WTC11 (cell line): ENCODE data around the gene ZNF341. TPM values are rescaled to one million over a fixed set of nuclear protein-coding genes. Genes with fewer than 3 reads are reported as not detected.
A peak's percentile ranks its signal among the peaks of the same experiment; 100 is the strongest.

Source experiments
- ATAC-seq: fragments of 200-7000 bp; cut with Tn5 transposase; 2 replicates; pipeline ENCODE4 v1.10.0; 2021; ENCODE audit warnings: mild to moderate bottlenecking, moderate library complexity
- CTCF ChIA-PET: fragments of 300-600 bp; sonication (Branson Sonifier 250); formaldehyde crosslinking; loops from one replicate; lab custom pipeline; 2021; ENCODE audit warnings: antibody characterized with exemption; lab: Charles Lee
- POLR2A ChIA-PET: fragments of 350-600 bp; sonication (Branson Sonifier 250); formaldehyde crosslinking; loops from one replicate; lab custom pipeline; 2021; ENCODE audit warnings: antibody characterized with exemption; lab: Charles Lee
- DNase-seq: peaks from one replicate; pipeline ENCODE4 v3.0.0; 2021; ENCODE audit warnings: low spot score
- H3K27ac Mint-ChIP-seq: 2 replicates; pipeline ENCODE4 v1.8.0; 2021; ENCODE audit warnings: mixed read lengths
- H3K27me3 Mint-ChIP-seq: 2 replicates; pipeline ENCODE4 v1.8.0; 2021; ENCODE audit warnings: low read depth, mild to moderate bottlenecking, moderate library complexity, mixed read lengths
- H3K36me3 Mint-ChIP-seq: 2 replicates; pipeline ENCODE4 v1.8.0; 2021; ENCODE audit warnings: mixed read lengths
- H3K4me1 Mint-ChIP-seq: 2 replicates; pipeline ENCODE4 v1.8.0; 2022; ENCODE audit warnings: mixed read lengths
- H3K4me3 Mint-ChIP-seq: 2 replicates; pipeline ENCODE4 v1.8.0; 2021; ENCODE audit warnings: mild to moderate bottlenecking, moderate library complexity, mixed read lengths
- H3K9me3 Mint-ChIP-seq: 2 replicates; pipeline ENCODE4 v1.8.0; 2021; ENCODE audit warnings: mixed read lengths
- ARID4B ChIP-seq: sonication (generic); formaldehyde crosslinking; IDR thresholded peaks from 2 replicates; pipeline ENCODE4 v1.8.0; 2023; ENCODE audit warnings: missing genetic modification reagents, mild to moderate bottlenecking, borderline replicate concordance
- CBFB ChIP-seq: sonication (generic); formaldehyde crosslinking; IDR thresholded peaks from 2 replicates; pipeline ENCODE4 v1.8.1; 2022; ENCODE audit warnings: mild to moderate bottlenecking, low read depth, missing genetic modification reagents
- FOXJ3 ChIP-seq: sonication (generic); formaldehyde crosslinking; IDR thresholded peaks from 2 replicates; pipeline ENCODE4 v1.9.0; 2021; ENCODE audit warnings: missing genetic modification reagents, mild to moderate bottlenecking, borderline replicate concordance
- SP1 ChIP-seq: sonication (generic); formaldehyde crosslinking; conservative IDR thresholded peaks from 2 replicates; pipeline ENCODE4 v1.8.1; 2022; ENCODE audit warnings: missing genetic modification reagents
- TP53 ChIP-seq: sonication (generic); formaldehyde crosslinking; IDR thresholded peaks from 2 replicates; pipeline ENCODE4 v1.8.1; 2023; ENCODE audit warnings: mild to moderate bottlenecking, missing genetic modification reagents
- USF1 ChIP-seq: sonication (generic); formaldehyde crosslinking; IDR thresholded peaks from 2 replicates; pipeline ENCODE4 v1.8.0; 2022; ENCODE audit warnings: mild to moderate bottlenecking, missing genetic modification reagents
- ZNF317 ChIP-seq: sonication (generic); formaldehyde crosslinking; IDR thresholded peaks from 2 replicates; pipeline ENCODE4 v1.8.1; 2023; ENCODE audit warnings: low read depth, mild to moderate bottlenecking, moderate library complexity, missing genetic modification reagents, borderline replicate concordance
- total RNA-seq: library from RNA; stranded (reverse); gene quantifications from 3 replicates; pipeline ENCODE4 v1.2.3, GENCODE V29; 2021
- TF ChIP-seq, protein P1 (sequence below): sonication (generic); formaldehyde crosslinking; IDR thresholded peaks from 2 replicates; pipeline ENCODE4 v1.8.0; 2022; ENCODE audit warnings: missing genetic modification reagents

The ZNF341 gene
- total RNA-seq, 1 experiment from 2014 or later: 9.6 TPM

- peak; percentile 63; the same call in 1 of the 2 replicates for TF ChIP-seq ARID4B
- peak; percentile 86 for TF ChIP-seq SP1
- no peak for TF ChIP-seq USF1 (CRISPR knock-in tag)
- TF ChIP-seq, protein P1, sequence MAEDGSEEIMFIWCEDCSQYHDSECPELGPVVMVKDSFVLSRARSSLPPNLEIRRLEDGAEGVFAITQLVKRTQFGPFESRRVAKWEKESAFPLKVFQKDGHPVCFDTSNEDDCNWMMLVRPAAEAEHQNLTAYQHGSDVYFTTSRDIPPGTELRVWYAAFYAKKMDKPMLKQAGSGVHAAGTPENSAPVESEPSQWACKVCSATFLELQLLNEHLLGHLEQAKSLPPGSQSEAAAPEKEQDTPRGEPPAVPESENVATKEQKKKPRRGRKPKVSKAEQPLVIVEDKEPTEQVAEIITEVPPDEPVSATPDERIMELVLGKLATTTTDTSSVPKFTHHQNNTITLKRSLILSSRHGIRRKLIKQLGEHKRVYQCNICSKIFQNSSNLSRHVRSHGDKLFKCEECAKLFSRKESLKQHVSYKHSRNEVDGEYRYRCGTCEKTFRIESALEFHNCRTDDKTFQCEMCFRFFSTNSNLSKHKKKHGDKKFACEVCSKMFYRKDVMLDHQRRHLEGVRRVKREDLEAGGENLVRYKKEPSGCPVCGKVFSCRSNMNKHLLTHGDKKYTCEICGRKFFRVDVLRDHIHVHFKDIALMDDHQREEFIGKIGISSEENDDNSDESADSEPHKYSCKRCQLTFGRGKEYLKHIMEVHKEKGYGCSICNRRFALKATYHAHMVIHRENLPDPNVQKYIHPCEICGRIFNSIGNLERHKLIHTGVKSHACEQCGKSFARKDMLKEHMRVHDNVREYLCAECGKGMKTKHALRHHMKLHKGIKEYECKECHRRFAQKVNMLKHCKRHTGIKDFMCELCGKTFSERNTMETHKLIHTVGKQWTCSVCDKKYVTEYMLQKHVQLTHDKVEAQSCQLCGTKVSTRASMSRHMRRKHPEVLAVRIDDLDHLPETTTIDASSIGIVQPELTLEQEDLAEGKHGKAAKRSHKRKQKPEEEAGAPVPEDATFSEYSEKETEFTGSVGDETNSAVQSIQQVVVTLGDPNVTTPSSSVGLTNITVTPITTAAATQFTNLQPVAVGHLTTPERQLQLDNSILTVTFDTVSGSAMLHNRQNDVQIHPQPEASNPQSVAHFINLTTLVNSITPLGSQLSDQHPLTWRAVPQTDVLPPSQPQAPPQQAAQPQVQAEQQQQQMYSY (CRISPR knock-in tag): no peak
- no peak for TF ChIP-seq FOXJ3 (CRISPR knock-in tag)
- TF ChIP-seq CBFB (CRISPR knock-in tag): peak; percentile 75; the same call in 1 of the 2 replicates
- TF ChIP-seq TP53: no peak
These were observed 79.3 kb downstream of the ZNF341 start, which contains the start of gene CHMP4B (continued) for GRCh38 chr20:33810885-33811775.

GRCh38 chr20:33811776-33812151, 80.0 kb downstream of the ZNF341 start:
- Mint-ChIP-seq H3K36me3 (no peaks in the 10 kb centered on the region), H3K4me3 (peak overlapping the region; percentile 92), H3K27me3 (no peaks in the 10 kb centered on the region), H3K9me3 (no peaks in the 10 kb centered on the region), H3K4me1 (peaks cover 15% of the 10 kb centered on the region), H3K27ac (peak overlapping the region; percentile 89)
- DNase-seq: no peak
- ChIA-PET CTCF (interaction anchor here (2.5 to 3.6 kb wide), 2 partner anchors 19 to 51 kb away, joined by 16 to 22 read pairs; no protein-coding TSS in a partner anchor), POLR2A (interaction anchor here (1.4 kb wide), 1 partner anchor 15 kb away, joined by 5 read pairs; no protein-coding TSS in a partner anchor)
- ATAC-seq: peak; percentile 5
- TF ChIP-seq, protein P1 (CRISPR knock-in tag): peak; percentile 77
- no peak for TF ChIP-seq ZNF317
- TF ChIP-seq, all 79 proteins: peak for 1
